HG03558 (cell line): ENCODE results near the gene MITF.

Experiments used
- ATAC-seq: cut with Tn5 transposase; IDR thresholded peaks from one replicate; pipeline ENCODE4 v1.9.1; 2021; ENCODE audit warnings: moderate number of reproducible peaks; ENCODE audit not compliant: unreplicated experiment; ENCODE audit errors: extremely low read depth

The MITF gene

DNA sequence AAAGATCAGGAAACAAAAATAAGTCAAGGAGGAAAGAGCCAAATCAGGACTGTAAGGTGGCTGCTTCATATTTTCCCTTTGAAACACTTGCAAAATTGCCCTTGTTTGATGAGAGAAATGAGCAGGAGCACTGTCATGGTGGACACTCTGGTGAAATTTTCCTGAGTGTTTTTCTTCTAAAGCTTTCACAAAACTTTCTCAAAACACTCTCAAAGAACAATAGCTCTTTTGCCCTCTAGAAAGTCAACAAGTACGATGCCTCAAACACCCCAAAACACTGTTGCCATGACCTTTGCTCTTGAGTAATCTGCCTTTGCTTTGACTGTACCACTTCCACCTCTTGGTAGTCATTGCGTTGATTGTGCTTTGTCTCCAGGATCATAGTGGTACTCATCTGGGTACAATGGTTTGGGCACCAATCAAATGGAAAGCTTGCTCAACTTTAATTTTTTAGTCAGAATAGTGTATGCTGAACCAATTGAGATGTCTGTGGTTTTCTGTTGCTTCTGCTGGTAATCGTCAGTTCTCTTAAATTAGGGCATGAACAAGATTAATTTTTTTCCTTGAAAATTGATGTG is 13.2 kb upstream of the MITF start:
- ATAC-seq: no peak

DNA sequence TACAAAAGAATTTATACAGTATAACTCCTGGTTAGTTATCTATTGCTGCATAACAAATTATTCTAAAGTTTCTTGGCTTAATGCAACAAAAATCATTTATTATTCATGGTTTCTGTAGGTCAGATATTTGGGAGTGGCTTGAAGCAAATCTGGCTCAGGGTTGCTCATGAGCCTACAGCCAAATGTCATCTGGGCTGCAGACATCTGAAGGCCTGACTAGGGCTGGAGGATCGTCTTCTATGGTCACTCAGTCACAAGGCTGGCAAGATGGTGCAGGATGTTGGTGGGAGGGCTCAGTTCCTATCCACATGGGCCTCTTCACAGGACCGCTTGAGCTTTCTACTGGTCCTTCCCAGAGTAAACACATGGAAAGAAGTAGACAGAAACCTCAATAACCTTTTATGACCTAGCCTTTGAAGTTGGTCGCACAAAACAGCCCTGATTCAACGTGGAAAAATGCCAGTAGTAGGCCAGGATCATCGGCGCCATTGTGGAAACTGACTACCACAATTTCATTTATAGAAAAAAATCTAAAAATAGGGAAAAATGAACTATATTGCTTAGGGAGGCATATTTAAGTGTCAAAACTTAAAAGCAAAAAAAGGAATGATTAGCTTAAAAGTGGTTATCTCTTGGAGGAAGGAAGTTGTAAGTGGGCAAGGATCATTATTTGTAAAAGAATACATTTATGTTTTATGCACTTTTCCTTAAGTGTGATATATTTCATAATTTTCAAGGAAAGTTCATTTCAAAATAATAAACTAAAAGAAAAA is 9.9 kb upstream of the MITF start:
- no peak for ATAC-seq

DNA sequence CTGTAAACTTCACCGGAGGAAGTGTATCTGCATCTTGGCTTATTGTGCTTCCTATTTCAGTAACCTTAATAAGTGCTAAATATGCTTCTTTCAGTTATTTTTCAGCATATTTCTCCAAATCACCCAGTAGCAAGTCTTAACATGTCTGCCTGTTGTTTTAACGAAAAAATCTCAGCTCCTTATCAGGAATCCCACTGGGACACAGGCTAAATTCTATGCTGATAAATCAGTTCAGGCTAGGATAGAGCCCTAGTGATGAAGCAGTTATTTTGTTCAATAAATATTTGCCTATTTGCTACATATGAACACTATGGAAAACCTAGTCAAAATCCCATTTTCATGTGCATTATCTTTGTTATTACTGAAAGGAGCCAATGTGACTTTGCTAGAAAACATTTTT is 8.2 kb upstream of the MITF start:
- no peak for ATAC-seq

DNA sequence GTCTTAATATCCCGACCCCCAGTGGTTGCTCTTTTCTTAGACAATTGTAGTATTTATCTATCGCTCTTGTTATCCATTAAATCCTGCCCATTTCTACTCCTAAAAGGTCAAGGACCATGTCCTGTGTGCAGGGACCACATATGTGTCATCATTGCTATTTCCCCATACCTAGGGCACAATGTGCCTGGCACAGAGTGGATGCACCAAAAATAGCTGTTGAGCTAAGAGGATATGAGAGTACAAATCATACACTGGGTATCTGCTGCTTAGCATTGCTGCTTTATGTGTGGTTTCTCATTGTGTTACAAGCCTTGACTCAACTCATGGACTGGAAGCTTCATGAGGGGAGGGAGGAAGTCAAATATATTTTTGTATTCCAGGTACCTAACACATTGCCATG is 3.4 kb upstream of the MITF start:
- ATAC-seq: no peak

DNA sequence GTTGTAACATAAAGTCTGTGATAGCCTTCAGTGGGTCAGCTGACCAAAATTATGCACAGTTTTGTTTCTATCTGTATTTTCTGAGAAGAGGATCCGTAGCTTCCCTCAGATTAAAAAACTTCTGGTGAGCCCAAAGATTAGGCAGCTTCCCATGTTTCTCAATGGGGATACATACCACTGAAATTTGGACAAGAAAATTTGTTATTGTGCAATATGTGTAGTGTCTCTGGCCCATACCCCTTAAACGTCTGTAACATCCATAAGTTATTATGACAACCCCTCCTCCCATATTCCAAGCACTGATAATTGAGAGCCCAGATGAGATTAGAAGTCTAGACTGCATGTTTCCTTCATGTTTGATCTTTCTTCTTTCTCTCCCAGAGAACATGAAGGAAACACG is 1.9 kb upstream of the MITF start:
- ATAC-seq: no peak

DNA sequence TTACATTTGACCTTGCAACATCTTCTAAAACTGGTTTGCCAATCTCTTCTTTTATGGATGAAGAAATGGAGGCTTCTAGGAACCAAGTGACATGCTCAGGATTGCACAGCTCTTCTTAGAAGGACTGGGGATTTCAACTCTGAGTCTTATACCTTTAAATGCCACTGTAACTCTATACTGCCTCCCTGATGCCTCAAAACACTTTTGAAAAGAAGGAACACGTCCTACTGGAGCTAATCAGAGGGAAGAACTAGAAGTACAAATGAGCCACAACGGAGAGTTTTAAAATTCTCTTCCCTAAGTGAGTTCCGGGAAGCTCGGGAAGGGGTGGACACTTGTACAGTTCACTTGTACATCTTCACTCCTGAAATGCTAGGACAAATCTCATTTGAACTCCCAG is 949 bp upstream of the MITF start:
- ATAC-seq: no peak

DNA sequence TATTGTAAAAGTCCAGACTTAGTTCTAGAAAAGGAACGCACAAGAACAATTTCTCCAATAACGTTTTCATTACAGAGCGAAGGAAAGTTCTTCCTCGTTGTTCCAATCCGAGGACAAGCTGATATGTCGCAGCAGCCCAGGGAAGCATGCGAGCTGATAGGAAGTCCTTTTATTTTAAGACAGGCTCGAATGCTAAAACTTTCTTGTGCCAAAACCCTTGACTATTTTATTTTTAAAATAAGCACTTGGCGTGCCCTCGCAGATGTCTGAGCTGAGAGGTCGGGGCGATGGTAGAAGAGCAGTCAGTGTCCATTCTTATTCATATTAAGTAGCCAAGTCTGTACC is 433 bp upstream of the MITF start:
- ATAC-seq: no peak

DNA sequence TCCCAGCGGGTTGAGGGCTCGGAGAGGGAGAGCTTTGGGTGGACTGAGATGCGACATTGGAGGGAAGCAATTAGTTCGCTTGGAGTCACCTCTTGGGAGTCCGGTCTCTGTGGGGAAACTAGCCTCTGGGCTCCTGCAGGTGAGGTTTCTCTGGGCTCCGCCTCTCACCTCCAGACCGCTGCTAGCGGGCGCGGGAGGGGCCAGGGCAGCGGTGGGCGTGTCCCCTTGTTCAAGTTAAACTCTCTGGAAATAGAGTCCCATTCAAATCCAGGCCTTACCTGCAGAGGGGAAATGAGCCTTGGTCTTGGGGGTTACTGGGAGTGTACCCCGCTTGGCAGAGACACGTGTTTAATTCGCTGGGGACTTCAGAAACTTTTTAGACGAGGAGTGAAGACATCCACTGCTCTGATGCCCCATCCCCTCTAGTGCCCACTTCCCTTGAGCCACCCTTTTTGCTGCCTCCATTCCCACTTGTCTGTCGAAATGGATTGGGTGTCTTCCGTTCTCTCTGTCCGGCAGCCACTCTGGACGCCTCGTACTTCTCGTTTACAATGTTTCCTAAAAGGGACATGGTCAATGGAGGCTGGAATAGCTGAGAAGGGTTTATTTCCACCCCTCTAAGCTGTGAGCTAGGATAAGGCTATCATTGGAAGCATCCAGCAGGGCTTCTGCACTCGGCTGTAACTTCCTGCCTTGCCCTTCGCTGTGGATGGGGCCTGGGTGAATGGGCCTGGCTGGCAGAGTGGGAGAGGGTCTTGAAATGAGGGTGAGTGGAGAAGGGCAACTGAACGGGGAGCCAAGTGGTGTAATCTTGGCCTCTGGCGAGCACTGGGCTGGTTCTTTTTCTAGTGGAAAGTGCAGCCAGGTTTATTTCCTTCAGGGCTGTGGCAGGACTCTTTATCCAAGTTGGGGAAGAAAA is 1.1 kb downstream of the MITF start:
- no peak for ATAC-seq

DNA sequence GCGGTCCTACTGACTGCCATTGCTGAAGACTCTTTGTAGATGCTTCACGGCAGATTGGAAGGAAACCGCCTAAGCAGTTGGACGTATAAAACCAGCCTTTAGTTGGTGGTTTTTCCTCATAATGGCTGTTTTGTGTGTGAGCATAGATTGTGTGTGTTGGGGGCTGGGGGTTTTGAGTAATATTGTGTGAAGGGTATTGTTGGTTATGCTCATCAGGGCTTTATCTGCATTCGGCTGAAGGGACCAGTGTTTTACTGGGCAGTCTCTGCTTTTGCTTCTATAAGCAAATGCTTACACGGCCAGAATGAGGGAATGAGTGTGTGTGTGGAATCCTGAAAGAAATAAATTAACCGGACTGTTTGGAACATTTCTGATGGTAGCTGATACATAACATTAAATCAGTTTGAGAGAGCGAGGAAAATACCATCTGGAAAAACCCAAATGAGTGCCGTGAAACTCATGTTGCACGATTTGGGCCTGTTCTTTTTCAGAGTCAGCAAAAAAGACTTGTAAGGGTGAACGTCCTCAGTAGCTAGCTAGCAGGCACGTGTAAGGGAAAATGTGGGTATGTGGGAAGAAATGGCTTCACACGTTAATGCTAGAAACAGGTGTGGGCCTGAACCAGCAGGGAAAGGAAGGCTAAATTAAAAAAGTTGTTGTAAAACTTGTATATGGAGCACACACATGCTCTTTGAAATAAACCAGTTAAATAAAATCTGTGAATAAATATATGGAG is 1.9 kb downstream of the MITF start:
- ATAC-seq: no peak

DNA sequence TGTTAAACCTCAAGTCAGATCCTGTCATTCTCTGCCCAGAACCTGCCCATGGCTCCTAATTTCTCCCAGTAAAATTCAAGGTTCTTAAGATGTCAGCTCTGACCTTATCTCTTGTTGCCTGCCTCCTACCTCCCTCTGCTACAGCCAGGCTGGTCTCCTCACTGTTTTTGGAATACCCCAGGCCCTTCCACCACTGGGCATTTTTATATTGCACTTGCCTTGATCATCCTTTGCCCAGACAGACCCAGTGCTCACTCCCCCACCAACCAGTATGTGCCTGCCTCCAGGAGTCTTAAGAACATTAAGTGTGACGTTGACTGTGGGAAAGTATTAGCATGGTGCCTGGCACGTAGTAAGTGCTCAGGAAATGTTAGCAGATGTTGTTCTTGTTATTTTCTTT is 3.1 kb downstream of the MITF start:
- no peak for ATAC-seq

DNA sequence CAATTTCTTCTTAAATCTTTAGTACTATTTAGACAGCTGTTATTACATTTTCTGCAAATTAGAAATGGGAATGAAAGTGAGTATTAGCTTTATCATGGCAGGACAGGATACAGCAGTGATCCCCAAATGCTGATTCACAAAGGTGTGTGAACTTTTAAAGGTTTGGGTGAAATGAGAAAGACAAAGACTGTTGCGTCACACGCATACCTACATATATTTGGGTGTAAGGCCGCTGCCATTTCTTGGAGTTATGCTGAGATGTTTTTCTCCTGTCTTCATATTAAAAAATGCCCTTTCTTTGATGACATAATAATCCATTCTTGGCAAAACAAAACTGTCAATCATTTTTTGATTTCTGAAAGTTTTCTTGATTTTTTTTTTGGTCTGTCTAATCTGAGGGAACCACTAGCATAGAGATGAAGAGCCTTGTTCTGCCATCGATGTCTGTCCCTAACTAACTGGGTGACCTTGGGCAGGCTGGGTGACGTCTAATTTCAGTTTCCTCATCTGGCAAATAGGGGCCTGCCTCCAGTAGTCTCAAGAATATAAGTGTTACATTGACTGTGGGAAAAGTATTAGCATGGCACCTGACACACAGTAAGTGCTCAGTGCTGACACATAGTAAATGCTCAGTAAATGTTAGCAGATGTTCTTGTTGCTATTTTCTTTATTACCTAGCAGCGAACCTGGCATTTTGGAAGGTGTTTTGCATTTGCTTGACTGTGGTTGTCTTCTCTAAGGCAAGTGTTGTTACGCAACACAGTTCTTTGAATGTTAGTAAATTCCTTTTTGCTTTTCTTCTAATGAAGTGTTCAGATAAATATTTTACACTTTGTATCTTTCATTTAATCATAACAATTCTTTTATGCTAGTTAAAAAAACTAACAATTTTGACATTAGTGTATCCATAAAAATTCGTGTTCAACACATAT is 5.0 kb downstream of the MITF start:
- no peak for ATAC-seq

DNA sequence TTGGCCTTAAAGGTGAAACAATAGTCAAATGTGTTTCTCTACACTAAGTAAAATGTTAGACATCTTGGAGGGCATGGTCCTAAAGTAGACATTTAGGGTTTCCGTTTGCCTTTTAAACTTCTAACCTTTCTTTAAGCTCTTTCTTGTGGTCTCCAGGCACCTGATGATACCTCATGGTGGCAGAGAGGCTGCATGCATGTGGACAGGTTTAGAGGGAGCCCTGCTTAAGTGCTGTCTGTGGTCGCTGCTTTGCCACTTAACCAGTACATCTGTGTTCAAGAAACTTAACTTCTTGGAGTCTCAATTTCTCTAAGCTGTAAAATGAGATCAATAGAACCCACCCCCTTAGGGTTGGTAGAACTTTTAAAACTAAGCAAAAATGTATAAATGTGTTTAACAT is 6.2 kb downstream of the MITF start:
- ATAC-seq: no peak

DNA sequence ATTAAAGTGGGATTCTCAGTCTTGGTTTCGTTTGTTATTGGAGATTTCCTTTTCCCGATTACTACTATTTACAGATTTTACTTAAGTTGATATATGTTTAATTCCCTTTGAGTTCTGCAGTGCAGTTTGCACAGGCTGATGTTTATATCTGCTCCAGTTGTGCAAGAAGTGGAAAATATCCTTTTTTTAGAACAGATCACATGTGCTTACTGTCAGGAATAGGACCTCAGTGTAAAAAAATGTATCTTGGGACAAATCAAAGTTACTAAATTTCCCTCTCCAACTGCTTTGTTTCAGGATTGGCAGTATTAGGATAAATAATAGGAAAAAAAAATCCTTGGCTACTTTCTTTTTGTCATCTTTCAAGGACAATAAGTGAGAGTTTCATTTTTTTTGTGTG is 6.9 kb downstream of the MITF start:
- ATAC-seq: no peak

DNA sequence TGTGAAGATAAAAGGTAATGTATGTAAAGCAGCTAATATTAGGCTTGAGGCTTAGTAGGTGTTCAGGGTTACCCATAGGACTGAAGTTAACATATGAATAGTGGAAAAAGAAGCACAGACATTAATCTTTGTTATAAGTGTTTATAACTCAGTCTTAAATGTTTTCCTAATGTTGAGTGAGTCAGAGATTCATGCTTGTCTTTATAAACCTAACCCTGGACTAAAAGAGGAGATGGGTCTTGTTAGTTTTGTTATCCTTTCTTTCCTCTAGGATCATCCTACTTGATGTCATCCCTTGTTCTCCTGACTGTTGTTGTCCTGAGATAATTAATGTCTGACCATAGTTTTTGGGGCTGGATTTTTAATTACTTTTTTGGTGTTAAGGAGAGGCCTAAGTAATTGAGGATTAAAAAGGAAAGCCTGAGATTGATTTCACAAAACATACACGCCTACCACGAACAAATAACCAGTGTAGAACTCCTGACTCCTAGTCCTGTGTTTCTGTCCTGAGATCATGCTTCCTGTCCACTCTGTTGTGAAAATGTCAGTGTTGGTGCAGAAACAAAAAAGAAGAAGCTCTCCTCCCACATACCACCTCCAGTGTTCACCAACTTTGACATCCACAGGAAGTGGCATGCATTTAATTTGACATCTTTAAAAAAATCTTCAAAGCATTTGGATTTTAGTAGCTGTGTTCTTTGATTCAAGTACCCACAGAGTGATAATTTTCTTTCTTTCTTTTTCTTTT is 8.4 kb downstream of the MITF start:
- ATAC-seq: no peak

DNA sequence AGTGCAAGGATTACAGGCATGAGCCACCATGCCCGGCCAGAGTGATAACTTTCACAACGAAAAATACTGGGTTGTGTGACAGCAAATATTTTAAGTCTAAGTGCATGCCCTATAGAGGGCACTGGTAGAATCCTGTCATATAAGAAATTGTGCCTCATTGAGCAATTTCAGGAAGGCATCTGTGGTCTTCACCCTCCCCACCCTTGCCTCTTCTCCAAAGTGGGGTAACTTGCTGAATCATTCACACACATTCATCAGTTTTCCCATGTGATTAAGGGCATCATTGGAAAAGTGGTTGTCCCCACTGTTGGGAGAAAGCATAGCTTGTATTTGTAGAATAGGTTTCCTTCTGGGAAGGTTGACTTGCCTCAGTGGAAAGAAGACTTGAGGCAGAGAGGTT is 9.2 kb downstream of the MITF start:
- ATAC-seq: no peak

DNA sequence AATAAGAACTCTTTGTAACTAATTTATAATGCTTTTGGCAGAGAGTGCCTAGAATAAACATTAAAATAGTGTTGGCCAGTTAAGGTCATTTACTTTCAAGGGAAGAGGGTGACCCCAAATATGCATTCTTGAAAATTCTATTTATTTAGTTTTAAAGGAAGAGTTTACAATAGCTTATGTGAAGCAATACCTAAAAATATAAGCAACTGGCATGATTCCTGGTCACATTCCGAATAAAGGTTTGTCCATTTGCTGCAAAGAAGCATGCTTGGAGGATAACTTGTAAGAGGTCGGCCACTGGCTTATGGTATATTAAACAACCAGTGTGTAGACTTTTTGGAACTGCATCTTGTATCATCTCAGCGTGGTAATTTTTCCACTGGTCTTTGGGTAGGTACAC is 10.2 kb downstream of the MITF start:
- ATAC-seq: no peak

DNA sequence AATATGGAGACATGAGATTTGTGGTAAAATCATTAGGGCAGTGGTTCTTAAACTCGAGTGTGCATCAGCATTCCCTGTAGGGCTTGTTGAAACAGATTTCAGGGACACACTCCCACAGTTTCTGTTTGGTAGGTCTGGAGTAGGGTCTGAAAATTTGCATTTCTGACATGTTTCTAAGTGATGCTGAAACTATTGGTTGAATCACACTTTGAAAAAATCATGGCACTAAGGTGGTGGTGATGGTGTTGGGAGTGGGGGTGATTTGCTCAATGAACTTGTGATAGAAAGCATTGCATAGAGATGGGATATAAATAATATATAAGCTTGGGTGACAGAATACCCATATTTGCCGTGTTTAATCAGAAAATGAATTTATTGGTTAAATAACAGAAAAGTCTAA is 11.3 kb downstream of the MITF start:
- no peak for ATAC-seq

DNA sequence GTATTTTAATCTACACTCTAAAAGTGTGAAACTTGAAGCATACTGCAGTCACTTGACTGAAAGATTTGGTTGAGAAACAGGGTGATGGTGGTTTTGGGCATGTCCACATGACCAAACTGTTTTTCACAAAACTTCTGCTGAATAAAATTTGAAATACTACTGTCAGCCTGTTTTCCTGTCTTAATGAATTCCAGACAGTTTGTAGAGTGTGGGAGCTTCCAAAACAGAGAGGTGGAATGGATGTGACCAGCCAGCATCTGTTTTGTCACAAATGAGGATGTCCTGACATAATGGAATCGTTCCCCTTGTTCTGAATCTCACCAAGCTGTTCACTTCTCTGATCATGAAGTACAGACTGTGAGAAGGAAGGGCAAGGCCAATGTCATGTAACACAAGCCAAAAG is 11.8 kb downstream of the MITF start:
- no peak for ATAC-seq

DNA sequence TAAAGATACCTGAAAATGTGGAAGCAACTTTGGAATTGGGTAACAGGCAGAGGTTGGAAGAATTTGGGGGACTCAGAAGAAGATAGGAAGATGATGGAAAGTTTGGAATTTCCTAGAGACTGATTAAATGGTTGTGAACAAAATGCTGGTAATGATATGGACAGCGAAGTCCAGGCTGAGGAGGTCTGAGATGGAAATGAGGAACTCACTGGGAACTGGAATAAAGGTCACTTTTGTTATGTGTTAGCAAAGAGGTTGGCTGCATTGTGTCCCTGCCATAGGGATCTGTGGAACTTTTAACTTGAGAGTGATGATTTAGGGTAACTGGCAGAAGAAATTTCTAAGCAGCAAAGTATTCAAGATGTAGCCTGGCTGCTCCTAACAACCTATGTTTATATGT is 13.0 kb downstream of the MITF start:
- ATAC-seq: no peak
